HG03565 (cell line): ENCODE data around the gene CA9.
"Not testable (repeated sequence)": the region's sequence is repeated elsewhere in the genome, so short reads cannot be mapped to it uniquely, and the experiment has no call there.

Experiments
- ATAC-seq: cut with Tn5 transposase; IDR thresholded peaks from one replicate; pipeline ENCODE4 v1.9.1; 2021; ENCODE audit warnings: mild to moderate bottlenecking, moderate library complexity; ENCODE audit not compliant: unreplicated experiment

CA9 gene

GRCh38 chr9:35673132-35674024 is at the start of gene CA9:
Gene CA9 (plus strand): TSS chr9:35673928. CDS start chr9:35673960, 32 bp downstream.
- ATAC-seq = no peak

- ATAC-seq = no peak
Observed at GRCh38 chr9:35627575-35627974, 46.2 kb upstream of the CA9 start.

- ATAC-seq = no peak
Observed at GRCh38 chr9:35628389-35628991, 45.2 kb upstream of the CA9 start.

- ATAC-seq = no peak
Observed at GRCh38 chr9:35629597-35629996, 44.1 kb upstream of the CA9 start.

- ATAC-seq = no peak
Observed at GRCh38 chr9:35635730-35636129, 38.0 kb upstream of the CA9 start.

GRCh38 chr9:35636135-35636876 is 37.4 kb upstream of the CA9 start:
- ATAC-seq = no peak

- not testable (repeated sequence) for ATAC-seq
Observed at GRCh38 chr9:35636877-35637246, 36.9 kb upstream of the CA9 start.

GRCh38 chr9:35637427-35637955 is 36.2 kb upstream of the CA9 start:
- not testable (repeated sequence) for ATAC-seq

- ATAC-seq = not testable (repeated sequence)
Observed at GRCh38 chr9:35638751-35639150, 35.0 kb upstream of the CA9 start.

GRCh38 chr9:35639225-35639624 is 34.5 kb upstream of the CA9 start:
- ATAC-seq = not testable (repeated sequence)

GRCh38 chr9:35639631-35640030 is 34.1 kb upstream of the CA9 start:
- ATAC-seq = no peak

- ATAC-seq = not testable (repeated sequence)
Observed at GRCh38 chr9:35640431-35640830, 33.3 kb upstream of the CA9 start.

- ATAC-seq = not testable (repeated sequence)
Observed at GRCh38 chr9:35641478-35641877, 32.2 kb upstream of the CA9 start.

- no peak for ATAC-seq
Observed at GRCh38 chr9:35643046-35643445, 30.7 kb upstream of the CA9 start.

GRCh38 chr9:35645736-35646135 is 28.0 kb upstream of the CA9 start:
- ATAC-seq = not testable (repeated sequence)

GRCh38 chr9:35646153-35646532 is 27.6 kb upstream of the CA9 start:
- ATAC-seq = no peak

- ATAC-seq = peak; percentile 75
Observed at GRCh38 chr9:35646533-35647265, 27.0 kb upstream of the CA9 start.

GRCh38 chr9:35649431-35650340 is 24.0 kb upstream of the CA9 start:
- ATAC-seq = no peak

GRCh38 chr9:35650341-35651158 is 23.2 kb upstream of the CA9 start, which contains the start of gene SIT1:
Gene SIT1 (minus strand): TSS chr9:35650931. CDS start chr9:35650853, 78 bp downstream.
- ATAC-seq = no peak
